Hematopoietic multipotent progenitor cell (in vitro differentiated cells): Measurements from ENCODE around the gene PLP2. TPM values are rescaled to one million over a fixed set of nuclear protein-coding genes. Genes with fewer than 3 reads are reported as not detected.
"Not testable (repeated sequence)": the region's sequence is repeated elsewhere in the genome, so short reads cannot be mapped to it uniquely, and the experiment has no call there.

Source experiments
- DNase-seq, 3 donors: peaks; one replicate each; pipeline ENCODE4 v3.0.0-alpha.2; 2011 to 2015; ENCODE audit warnings: low read depth in 2 of 3, low spot score in 2 of 3
- total RNA-seq: library from RNA; depleted of rRNA; stranded (reverse); fragments of >200 nt; gene quantifications from one replicate; pipeline ENCODE4 v1.2.3, GENCODE V29; 2012

The PLP2 gene
- 45.5 TPM for total RNA-seq

GRCh38 chrX:49171752-49172279 lies at the start of gene PLP2:
Gene PLP2 (plus strand): TSS chrX:49171898. CDS start chrX:49172001, 103 bp downstream.
- DNase-seq = peak in 2 of 3 donors; percentile 49

GRCh38 chrX:49122499-49122898 lies 49.2 kb upstream of the PLP2 start:
- DNase-seq = no peak

- peak in 1 of 3 donors; percentile 44 for DNase-seq
Measured at GRCh38 chrX:49127742-49128258, 43.9 kb upstream of the PLP2 start.

- DNase-seq = peak in 1 of 3 donors; percentile 30
Measured at GRCh38 chrX:49129427-49129826, 42.3 kb upstream of the PLP2 start.

GRCh38 chrX:49132275-49132674 lies 39.4 kb upstream of the PLP2 start:
- not testable (repeated sequence) for DNase-seq

GRCh38 chrX:49133759-49134158 lies 37.9 kb upstream of the PLP2 start:
- DNase-seq = no peak

GRCh38 chrX:49137492-49137891 lies 34.2 kb upstream of the PLP2 start:
- no peak for DNase-seq

- no peak for DNase-seq
Measured at GRCh38 chrX:49139713-49140112, 32.0 kb upstream of the PLP2 start.

GRCh38 chrX:49142264-49142663 lies 29.4 kb upstream of the PLP2 start:
- peak in 1 of 3 donors; percentile 51 for DNase-seq

- DNase-seq = not testable (repeated sequence)
Measured at GRCh38 chrX:49143154-49143553, 28.5 kb upstream of the PLP2 start.

GRCh38 chrX:49147282-49147681 lies 24.4 kb upstream of the PLP2 start:
- no peak for DNase-seq

- DNase-seq = peak in 1 of 3 donors; percentile 26
Measured at GRCh38 chrX:49147936-49148335, 23.8 kb upstream of the PLP2 start.

GRCh38 chrX:49148390-49149100 lies 23.2 kb upstream of the PLP2 start:
- peak in 2 of 3 donors; percentile 48 to 74 for DNase-seq

- not testable (repeated sequence) for DNase-seq
Measured at GRCh38 chrX:49149291-49149690, 22.4 kb upstream of the PLP2 start.

GRCh38 chrX:49153467-49153866 lies 18.2 kb upstream of the PLP2 start:
- no peak for DNase-seq

GRCh38 chrX:49155243-49155899 lies 16.3 kb upstream of the PLP2 start:
- peak in 2 of 3 donors; percentile 64 to 81 for DNase-seq

GRCh38 chrX:49155900-49156837 lies 15.5 kb upstream of the PLP2 start:
- peak; percentile 59 to 87 (median 80) for DNase-seq

- DNase-seq = no peak
Measured at GRCh38 chrX:49157194-49157593, 14.5 kb upstream of the PLP2 start.

- no peak for DNase-seq
Measured at GRCh38 chrX:49160908-49161307, 10.8 kb upstream of the PLP2 start.

GRCh38 chrX:49161632-49162031 lies 10.1 kb upstream of the PLP2 start:
- DNase-seq = no peak

- no peak for DNase-seq
Measured at GRCh38 chrX:49162620-49163019, 9.1 kb upstream of the PLP2 start, which contains the start of gene MAGIX. Gene MAGIX (plus strand): TSS chrX:49162758. CDS start chrX:49162890, 132 bp downstream.
